Fibroblast of lung (primary cell): ENCODE data around the gene MYEOV.

Source experiments
- EZH2 ChIP-seq: IDR thresholded peaks from 2 replicates; pipeline ENCODE4 v1.5.1; 2012; ENCODE audit warnings: low read length, control low read depth, mild to moderate bottlenecking; ENCODE audit errors: missing control alignments
- TF ChIP-seq, protein P1 (sequence below), 2 donors: IDR thresholded peaks in 1 of 2; conservative IDR thresholded peaks in 1 of 2; 1 replicate in 1 of 2; 2 replicates in 1 of 2; pipeline ENCODE4 v1.5.1; 2011 to 2012; ENCODE audit warnings: low read length in 2 of 2, control low read depth in 1 of 2, inconsistent platforms in 1 of 2, low read depth in 1 of 2, mild to moderate bottlenecking in 1 of 2

DNA sequence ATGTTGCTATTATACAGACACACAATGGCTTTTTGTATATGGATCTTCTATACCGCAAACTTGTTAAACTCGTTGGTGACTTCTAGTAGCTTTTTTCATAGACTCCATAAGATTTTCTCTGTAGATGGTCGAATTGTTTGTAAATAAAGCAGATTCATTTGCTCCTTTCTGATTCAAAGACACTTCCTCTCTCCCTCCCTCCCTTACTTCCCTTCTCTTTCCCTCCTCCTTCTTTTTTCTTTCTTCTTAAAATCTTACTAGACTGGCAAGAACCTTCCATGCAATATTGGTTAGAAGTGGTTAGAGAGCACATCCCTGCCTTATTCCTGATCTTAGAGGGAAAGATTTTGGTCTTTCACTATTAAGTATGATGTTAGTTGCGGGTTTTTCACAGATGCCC is 36.4 kb downstream of the MYEOV start:
- TF ChIP-seq, protein P1, sequence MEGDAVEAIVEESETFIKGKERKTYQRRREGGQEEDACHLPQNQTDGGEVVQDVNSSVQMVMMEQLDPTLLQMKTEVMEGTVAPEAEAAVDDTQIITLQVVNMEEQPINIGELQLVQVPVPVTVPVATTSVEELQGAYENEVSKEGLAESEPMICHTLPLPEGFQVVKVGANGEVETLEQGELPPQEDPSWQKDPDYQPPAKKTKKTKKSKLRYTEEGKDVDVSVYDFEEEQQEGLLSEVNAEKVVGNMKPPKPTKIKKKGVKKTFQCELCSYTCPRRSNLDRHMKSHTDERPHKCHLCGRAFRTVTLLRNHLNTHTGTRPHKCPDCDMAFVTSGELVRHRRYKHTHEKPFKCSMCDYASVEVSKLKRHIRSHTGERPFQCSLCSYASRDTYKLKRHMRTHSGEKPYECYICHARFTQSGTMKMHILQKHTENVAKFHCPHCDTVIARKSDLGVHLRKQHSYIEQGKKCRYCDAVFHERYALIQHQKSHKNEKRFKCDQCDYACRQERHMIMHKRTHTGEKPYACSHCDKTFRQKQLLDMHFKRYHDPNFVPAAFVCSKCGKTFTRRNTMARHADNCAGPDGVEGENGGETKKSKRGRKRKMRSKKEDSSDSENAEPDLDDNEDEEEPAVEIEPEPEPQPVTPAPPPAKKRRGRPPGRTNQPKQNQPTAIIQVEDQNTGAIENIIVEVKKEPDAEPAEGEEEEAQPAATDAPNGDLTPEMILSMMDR (conservative IDR thresholded peaks at IDR 0.05 in 1 of 2, IDR thresholded peaks at IDR 0.05 in 1 of 2; ENCODE audit: low read depth in 1 of 2, low read length in 2 of 2), result no peak
- TF ChIP-seq EZH2, result no peak
